BJ (cell line): ENCODE measurements around the gene PCK2. TPM values are rescaled to one million over a fixed set of nuclear protein-coding genes. Genes with fewer than 3 reads are reported as not detected.

Experiments used
- CTCF ChIA-PET: fragments of 350-600 bp; formaldehyde crosslinking; extraction: SDS; loops from one replicate; lab custom pipeline; 2021; ENCODE audit warnings: antibody characterized with exemption, inconsistent platforms; lab: Yijun Ruan, JAX
- POLR2A ChIA-PET: fragments of 300-600 bp; sonication (Branson Sonifier 250); formaldehyde crosslinking; extraction: SDS; loops from one replicate; lab custom pipeline; 2021; ENCODE audit warnings: antibody characterized with exemption; lab: Charles Lee
- DNase-seq: peaks from one replicate; pipeline ENCODE4 v3.0.0-alpha.2; 2011; ENCODE audit warnings: low read depth
- H3K27me3 ChIP-seq: 2 replicates; pipeline ENCODE4 v1.6.0; 2011; ENCODE audit warnings: low read length; ENCODE audit not compliant: control insufficient read depth, insufficient read depth
- H3K36me3 ChIP-seq: 2 replicates; pipeline ENCODE4 v1.5.1; 2011; ENCODE audit warnings: low read length; ENCODE audit not compliant: control insufficient read depth, insufficient read depth
- H3K4me3 ChIP-seq: 2 replicates; pipeline ENCODE4 v1.5.1; 2011; ENCODE audit warnings: low read depth, mild to moderate bottlenecking, control low read depth, low read length
- polyA plus RNA-seq: library from polyadenylated mRNA; depleted of rRNA; stranded (reverse); fragments of >200 nt; gene quantifications from 2 replicates; pipeline ENCODE4 v1.2.3, GENCODE V29; 2011
- TF ChIP-seq, protein P1 (sequence below): IDR thresholded peaks from 2 replicates; pipeline ENCODE4 v1.5.1; 2011; ENCODE audit warnings: low read depth, mild to moderate bottlenecking, control low read depth, inconsistent platforms, low read length, moderate library complexity; ENCODE audit not compliant: insufficient read depth

Gene PCK2
- polyA plus RNA-seq, 1 experiment: 227 TPM

GRCh38 chr14:24075485-24076301, 18.4 kb upstream of the PCK2 start:
- TF ChIP-seq, protein P1, sequence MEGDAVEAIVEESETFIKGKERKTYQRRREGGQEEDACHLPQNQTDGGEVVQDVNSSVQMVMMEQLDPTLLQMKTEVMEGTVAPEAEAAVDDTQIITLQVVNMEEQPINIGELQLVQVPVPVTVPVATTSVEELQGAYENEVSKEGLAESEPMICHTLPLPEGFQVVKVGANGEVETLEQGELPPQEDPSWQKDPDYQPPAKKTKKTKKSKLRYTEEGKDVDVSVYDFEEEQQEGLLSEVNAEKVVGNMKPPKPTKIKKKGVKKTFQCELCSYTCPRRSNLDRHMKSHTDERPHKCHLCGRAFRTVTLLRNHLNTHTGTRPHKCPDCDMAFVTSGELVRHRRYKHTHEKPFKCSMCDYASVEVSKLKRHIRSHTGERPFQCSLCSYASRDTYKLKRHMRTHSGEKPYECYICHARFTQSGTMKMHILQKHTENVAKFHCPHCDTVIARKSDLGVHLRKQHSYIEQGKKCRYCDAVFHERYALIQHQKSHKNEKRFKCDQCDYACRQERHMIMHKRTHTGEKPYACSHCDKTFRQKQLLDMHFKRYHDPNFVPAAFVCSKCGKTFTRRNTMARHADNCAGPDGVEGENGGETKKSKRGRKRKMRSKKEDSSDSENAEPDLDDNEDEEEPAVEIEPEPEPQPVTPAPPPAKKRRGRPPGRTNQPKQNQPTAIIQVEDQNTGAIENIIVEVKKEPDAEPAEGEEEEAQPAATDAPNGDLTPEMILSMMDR: no peak
- DNase-seq: no peak
- no peaks in the 10 kb centered on the region for H3K36me3 ChIP-seq
- no peak overlapping the region for H3K4me3 ChIP-seq
- peaks cover 22% of the 10 kb centered on the region for H3K27me3 ChIP-seq
- ChIA-PET CTCF (interaction anchor here (1.2 to 2.7 kb wide), 5 partner anchors 9 to 40 kb away, joined by 3 to 10 read pairs (median 5); no protein-coding TSS in a partner anchor), POLR2A (no interaction called here)

GRCh38 chr14:24076302-24076601, 17.9 kb upstream of the PCK2 start:
- H3K36me3 ChIP-seq: no peaks in the 10 kb centered on the region
- H3K27me3 ChIP-seq: peaks cover 25% of the 10 kb centered on the region
- no peak for DNase-seq
- no peak overlapping the region for H3K4me3 ChIP-seq
- POLR2A ChIA-PET: no interaction called here
- CTCF ChIA-PET: interaction anchor here (0.7 to 2.7 kb wide), 5 partner anchors 7 to 18 kb away, joined by 3 to 10 read pairs (median 5); no protein-coding TSS in a partner anchor
- TF ChIP-seq, protein P1: no peak

GRCh38 chr14:24077086-24077485, 17.0 kb upstream of the PCK2 start:
- H3K27me3 ChIP-seq: peaks cover 24% of the 10 kb centered on the region
- no peak for DNase-seq
- CTCF ChIA-PET: interaction anchor here (0.7 to 2.2 kb wide), 4 partner anchors 8 to 19 kb away, joined by 3 to 10 read pairs (median 4); no protein-coding TSS in a partner anchor

DNA sequence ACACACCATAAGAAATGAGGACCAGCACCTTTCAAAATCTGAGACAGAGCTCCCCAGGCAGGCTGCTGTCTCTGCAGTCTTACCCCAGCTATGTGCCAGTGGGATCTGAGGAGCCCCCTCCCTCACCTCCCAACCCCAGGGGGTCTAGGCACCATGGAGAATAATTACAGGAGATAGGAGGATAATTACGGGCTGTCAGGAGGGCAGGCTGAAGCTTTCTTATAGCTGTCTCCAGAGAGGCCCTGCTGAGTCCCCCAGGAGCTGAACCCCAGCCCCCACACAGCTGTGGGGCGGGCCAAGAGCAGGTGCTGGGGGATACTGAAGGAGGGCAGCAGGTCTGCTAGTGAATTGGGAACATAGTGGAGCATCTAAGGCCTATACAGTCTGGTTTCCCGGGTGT, 16.0 kb upstream of the PCK2 start:
- ChIA-PET POLR2A (no interaction called here), CTCF (interaction anchor here (1.5 kb wide), 1 partner anchor 12 kb away, joined by 4 read pairs; no protein-coding TSS in a partner anchor)
- DNase-seq: no peak
- H3K36me3 ChIP-seq: no peaks in the 10 kb centered on the region
- H3K27me3 ChIP-seq: peaks cover 29% of the 10 kb centered on the region
- TF ChIP-seq, protein P1: no peak
- H3K4me3 ChIP-seq: no peak overlapping the region

More at GRCh38 chr14:24077086-24077485, 17.0 kb upstream of the PCK2 start:
- Histone ChIP-seq H3K36me3 (no peaks in the 10 kb centered on the region), H3K4me3 (no peak overlapping the region)
- POLR2A ChIA-PET: no interaction called here
- TF ChIP-seq, protein P1: no peak

- POLR2A ChIA-PET: no interaction called here
- TF ChIP-seq, protein P1: no peak
- H3K36me3 ChIP-seq: no peaks in the 10 kb centered on the region
- no peak overlapping the region for H3K4me3 ChIP-seq
- no peak for DNase-seq
- H3K27me3 ChIP-seq: peaks cover 27% of the 10 kb centered on the region
- CTCF ChIA-PET: interaction anchor here (0.6 to 4.5 kb wide), 9 partner anchors 9 to 65 kb away, joined by 3 to 74 read pairs (median 6); partner anchors contain the start of genes CPNE6 and PCK2
Measured at GRCh38 chr14:24079491-24080141, 14.5 kb upstream of the PCK2 start.
